ENCODE results near the gene KDELR3. TPM values are rescaled to one million over a fixed set of nuclear protein-coding genes. Genes with fewer than 3 reads are reported as not detected.
A peak's percentile ranks its signal among the peaks of the same experiment; 100 is the strongest.

KDELR3 gene
- total and polyA plus RNA-seq, 8 donors = 2.9 to 14.6 (median 5.8) TPM

DNA sequence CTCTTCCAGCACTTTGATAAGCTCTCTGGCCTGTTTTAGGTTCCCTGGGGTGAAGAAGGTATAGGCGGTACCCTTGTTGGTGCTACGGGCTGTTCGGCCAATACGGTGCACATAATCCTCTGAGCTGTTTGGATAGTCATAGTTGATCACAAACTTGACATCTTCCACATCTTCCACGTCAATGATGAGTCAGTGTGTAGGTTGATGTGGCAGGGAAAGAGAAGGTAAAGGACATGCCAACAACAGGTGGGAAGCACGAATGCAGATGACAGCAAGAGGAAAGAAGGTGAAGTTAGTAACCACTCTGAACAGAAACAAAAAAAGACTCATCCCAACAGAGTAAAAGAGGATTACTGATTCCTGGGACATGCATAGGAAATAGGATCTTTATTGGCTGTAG lies 20.1 kb downstream of the KDELR3 start:
- Histone ChIP-seq H3K4me1 (peaks cover 7 to 15% (median 15%) of the 10 kb centered on the region in 3 donors), H3K9me3 (no peaks in the 10 kb centered on the region), H3K4me3 (no peak overlapping the region), H3K27ac (no peak overlapping the region), H3K36me3 (peaks cover 22 to 97% (median 69%) of the 10 kb centered on the region in 3 donors), H3K27me3 (no peaks in the 10 kb centered on the region)
- FAIRE-seq (no peak), DNase-seq (no peak), ATAC-seq (no peak)
- TF ChIP-seq, protein P1, sequence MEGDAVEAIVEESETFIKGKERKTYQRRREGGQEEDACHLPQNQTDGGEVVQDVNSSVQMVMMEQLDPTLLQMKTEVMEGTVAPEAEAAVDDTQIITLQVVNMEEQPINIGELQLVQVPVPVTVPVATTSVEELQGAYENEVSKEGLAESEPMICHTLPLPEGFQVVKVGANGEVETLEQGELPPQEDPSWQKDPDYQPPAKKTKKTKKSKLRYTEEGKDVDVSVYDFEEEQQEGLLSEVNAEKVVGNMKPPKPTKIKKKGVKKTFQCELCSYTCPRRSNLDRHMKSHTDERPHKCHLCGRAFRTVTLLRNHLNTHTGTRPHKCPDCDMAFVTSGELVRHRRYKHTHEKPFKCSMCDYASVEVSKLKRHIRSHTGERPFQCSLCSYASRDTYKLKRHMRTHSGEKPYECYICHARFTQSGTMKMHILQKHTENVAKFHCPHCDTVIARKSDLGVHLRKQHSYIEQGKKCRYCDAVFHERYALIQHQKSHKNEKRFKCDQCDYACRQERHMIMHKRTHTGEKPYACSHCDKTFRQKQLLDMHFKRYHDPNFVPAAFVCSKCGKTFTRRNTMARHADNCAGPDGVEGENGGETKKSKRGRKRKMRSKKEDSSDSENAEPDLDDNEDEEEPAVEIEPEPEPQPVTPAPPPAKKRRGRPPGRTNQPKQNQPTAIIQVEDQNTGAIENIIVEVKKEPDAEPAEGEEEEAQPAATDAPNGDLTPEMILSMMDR (IDR thresholded peaks at IDR 0.05) = no peak
- intact Hi-C loops (cut with DNase I) = no loop called here
- WGBS, 2 donors = 87 to 90% methylated on average over 6 of the region's 6 CpGs

DNA sequence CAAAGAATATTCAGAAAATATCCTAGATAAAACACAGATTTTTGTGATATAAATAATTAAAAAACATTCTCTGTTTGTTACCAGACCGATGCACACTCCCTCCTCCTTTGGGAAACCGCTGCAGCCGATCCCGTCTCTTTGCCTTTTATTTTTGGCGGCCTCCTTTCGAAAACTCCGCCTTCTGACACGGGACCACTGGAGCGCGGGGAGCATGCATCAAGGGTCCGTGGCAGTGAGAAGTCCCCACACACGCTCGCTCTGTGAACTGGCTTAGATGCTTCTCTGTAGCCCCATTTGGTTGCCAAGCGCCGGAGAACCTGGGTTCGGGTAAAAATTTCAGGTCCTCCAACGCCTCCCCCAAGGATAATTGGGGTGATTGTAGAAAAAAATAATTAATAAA lies 21.2 kb downstream of the KDELR3 start:
- intact Hi-C loops (cut with DNase I) = no loop called here
- DNase-seq = no peak
- H3K9me3 ChIP-seq = no peaks in the 10 kb centered on the region
- WGBS, 2 donors = 91 to 92% methylated on average over 17 of the region's 17 CpGs
- peaks cover 27 to 97% (median 80%) of the 10 kb centered on the region in 3 donors for H3K36me3 ChIP-seq
- peaks cover 7 to 15% (median 15%) of the 10 kb centered on the region in 3 donors for H3K4me1 ChIP-seq
- no peak overlapping the region for H3K4me3 ChIP-seq
- no peak overlapping the region for H3K27ac ChIP-seq
- no peaks in the 10 kb centered on the region for H3K27me3 ChIP-seq
- ATAC-seq = no peak
- no peak for FAIRE-seq
- TF ChIP-seq, protein P1 (IDR thresholded peaks at IDR 0.05) = no peak

DNA sequence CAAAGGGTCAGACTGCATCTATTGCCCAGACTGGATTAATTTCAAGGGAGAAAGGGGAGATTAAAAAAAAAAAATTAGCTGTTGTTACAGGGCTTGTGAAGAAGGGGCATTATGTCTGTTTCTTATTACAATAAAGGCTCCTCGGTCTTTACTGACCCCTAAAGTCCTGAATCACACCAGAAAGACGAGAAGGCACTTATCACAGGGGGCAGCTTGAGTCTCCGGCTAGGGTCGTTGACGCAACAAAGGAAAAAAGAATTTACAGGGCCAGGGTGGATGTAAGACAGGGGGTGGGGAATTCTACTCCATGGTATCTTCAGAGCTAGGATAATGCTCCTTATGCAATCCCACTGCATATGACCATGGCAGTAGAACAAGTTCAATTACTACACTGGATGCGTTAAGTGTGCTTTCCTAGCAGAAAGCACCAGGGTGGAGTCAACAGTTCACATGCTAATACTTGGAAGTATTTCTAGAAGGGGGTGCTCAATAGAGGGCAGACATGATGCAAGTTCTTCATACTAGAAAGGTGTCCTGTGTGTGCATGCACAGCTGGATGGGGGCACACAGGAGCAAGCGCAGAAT lies 21.8 kb downstream of the KDELR3 start:
- FAIRE-seq (no peak), DNase-seq (no peak), ATAC-seq (no peak)
- TF ChIP-seq, protein P1 (IDR thresholded peaks at IDR 0.05) = no peak
- H3K27ac ChIP-seq = no peak overlapping the region
- H3K36me3 ChIP-seq = peaks cover 28 to 97% (median 80%) of the 10 kb centered on the region in 3 donors
- WGBS, 2 donors = 81 to 85% methylated on average over 7 of the region's 7 CpGs
- intact Hi-C loops (cut with DNase I) = no loop called here
- no peaks in the 10 kb centered on the region for H3K9me3 ChIP-seq
- peaks cover 7 to 15% (median 15%) of the 10 kb centered on the region in 3 donors for H3K4me1 ChIP-seq
- H3K27me3 ChIP-seq = no peaks in the 10 kb centered on the region
- H3K4me3 ChIP-seq = no peak overlapping the region

DNA sequence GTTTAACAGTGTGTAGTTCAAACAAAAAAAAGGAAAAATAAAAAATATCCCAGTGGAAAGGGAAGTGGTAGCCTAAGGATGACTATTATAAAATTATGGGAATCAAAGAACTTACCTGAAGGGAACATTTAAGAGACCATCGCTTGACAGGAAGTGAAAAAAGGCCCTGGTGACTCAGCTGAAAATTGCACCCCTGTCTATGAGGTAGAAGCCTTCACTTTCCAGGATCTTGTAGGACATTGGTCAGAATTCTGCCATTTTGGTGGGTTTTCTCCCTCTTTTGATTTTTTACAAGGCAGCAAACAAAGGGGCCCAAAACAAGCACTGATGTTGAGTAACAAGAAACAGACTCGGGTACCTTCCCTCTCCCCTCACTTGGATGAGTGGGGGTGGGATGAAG lies 22.6 kb downstream of the KDELR3 start:
- peaks cover 22 to 97% (median 79%) of the 10 kb centered on the region in 3 donors for H3K36me3 ChIP-seq
- FAIRE-seq (no peak), ATAC-seq (peak; percentile 1 to 9 (median 7)), DNase-seq (no peak)
- H3K9me3 ChIP-seq = no peaks in the 10 kb centered on the region
- intact Hi-C loops (cut with DNase I) = no loop called here
- TF ChIP-seq, protein P1 (IDR thresholded peaks at IDR 0.05) = no peak
- peaks cover 7 to 15% (median 15%) of the 10 kb centered on the region in 3 donors for H3K4me1 ChIP-seq
- no peaks in the 10 kb centered on the region for H3K27me3 ChIP-seq
- H3K4me3 ChIP-seq = no peak overlapping the region
- peak overlapping the region in 2 of 4 donors; percentile 56 to 60 for H3K27ac ChIP-seq
- WGBS, 2 donors = 64 to 73% methylated on average over 2 of the region's 2 CpGs

DNA sequence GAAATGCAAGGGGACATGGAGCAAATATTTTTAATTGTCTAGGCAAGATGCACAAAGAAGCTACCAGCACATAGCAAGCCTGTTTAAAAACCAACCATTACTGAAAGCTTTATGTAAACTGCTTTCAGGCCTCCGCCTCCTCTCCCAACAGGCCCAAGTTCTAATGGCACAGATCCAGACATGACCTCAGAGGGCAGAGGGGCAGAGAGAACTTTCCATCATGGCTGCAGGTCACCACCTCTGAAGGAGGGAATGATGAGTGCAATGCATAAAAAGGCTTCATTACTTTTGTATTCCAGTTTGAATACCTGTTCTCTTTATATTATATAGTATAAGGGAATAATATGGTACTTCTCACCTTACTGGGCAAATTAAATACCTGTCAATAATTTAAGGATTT lies 23.0 kb downstream of the KDELR3 start:
- Histone ChIP-seq H3K27ac (peak overlapping the region in 2 of 4 donors; percentile 57 to 60), H3K9me3 (no peaks in the 10 kb centered on the region), H3K4me1 (peaks cover 7 to 15% (median 15%) of the 10 kb centered on the region in 3 donors), H3K27me3 (no peaks in the 10 kb centered on the region), H3K36me3 (peaks cover 22 to 97% (median 77%) of the 10 kb centered on the region in 3 donors), H3K4me3 (no peak overlapping the region)
- ATAC-seq (peak; percentile 83 to 93 (median 90)), FAIRE-seq (no peak), DNase-seq (peak in 4 of 6 donors; percentile 77 to 86 (median 80))
- intact Hi-C loops (cut with DNase I) = no loop called here
- TF ChIP-seq, protein P1 (IDR thresholded peaks at IDR 0.05) = no peak
- 30 to 42% methylated on average over 1 of the region's 1 CpG for WGBS, 2 donors

All from pancreas (tissue), 10 donors.